Measurements from ENCODE around the gene INPP5A.

DNA sequence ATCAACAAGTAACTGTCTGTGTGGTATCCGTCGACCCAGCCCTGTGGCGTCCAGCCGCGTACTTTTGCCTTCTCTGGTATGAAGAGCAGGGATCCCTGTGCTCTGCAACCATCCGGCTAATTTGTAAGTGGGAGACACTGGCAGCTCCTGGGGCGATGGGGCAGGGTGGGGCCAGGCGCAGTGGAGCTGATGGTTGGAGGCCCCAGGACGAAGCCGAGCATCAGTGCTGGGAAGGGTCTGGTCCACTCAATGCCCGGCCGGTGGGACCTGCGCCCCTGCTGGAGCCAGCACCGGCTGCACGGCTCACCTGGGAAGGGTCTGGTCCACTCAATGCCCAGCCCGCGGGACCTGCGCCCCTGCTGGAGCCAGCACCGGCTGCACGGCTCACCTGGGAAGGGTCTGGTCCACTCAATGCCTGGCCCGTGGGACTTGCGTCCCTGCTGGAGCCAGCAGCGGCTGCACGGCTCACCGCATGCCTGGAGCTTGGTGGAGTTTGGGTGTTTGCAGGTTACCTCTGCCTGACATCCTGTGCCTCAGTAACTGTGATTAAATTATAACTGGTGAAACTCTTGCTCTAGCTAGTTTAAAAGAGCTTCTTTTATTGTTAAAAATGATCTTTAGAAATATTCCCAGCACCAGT, 152.3 kb downstream of the INPP5A start:
- no peak for TF ChIP-seq RFXANK (CRISPR knock-in tag; IDR thresholded peaks at IDR 0.05)
- TF ChIP-seq TAF1 (CRISPR knock-in tag; IDR thresholded peaks at IDR 0.05): no peak
- TF ChIP-seq POLR2A (IDR thresholded peaks at IDR 0.05; ENCODE audit: insufficient read depth in 1 of 2, low read depth in 2 of 2, low read length in 2 of 2): no peak
- TF ChIP-seq, protein P1, sequence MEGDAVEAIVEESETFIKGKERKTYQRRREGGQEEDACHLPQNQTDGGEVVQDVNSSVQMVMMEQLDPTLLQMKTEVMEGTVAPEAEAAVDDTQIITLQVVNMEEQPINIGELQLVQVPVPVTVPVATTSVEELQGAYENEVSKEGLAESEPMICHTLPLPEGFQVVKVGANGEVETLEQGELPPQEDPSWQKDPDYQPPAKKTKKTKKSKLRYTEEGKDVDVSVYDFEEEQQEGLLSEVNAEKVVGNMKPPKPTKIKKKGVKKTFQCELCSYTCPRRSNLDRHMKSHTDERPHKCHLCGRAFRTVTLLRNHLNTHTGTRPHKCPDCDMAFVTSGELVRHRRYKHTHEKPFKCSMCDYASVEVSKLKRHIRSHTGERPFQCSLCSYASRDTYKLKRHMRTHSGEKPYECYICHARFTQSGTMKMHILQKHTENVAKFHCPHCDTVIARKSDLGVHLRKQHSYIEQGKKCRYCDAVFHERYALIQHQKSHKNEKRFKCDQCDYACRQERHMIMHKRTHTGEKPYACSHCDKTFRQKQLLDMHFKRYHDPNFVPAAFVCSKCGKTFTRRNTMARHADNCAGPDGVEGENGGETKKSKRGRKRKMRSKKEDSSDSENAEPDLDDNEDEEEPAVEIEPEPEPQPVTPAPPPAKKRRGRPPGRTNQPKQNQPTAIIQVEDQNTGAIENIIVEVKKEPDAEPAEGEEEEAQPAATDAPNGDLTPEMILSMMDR (CRISPR knock-in tag; IDR thresholded peaks at IDR 0.05): no peak
- TF ChIP-seq POLR2AphosphoS5 (IDR thresholded peaks at IDR 0.05; ENCODE audit: low read depth, low read length): no peak
- no peak for TF ChIP-seq GATA4 (IDR thresholded peaks at IDR 0.05; ENCODE audit: borderline replicate concordance, low read depth)

All from HepG2 (cell line).